Natural killer cell (primary cell): Measurements from ENCODE around the gene DNPH1. TPM values are rescaled to one million over a fixed set of nuclear protein-coding genes. Genes with fewer than 3 reads are reported as not detected.

Source experiments
- ATAC-seq, 3 donors: fragments of 150-1000 bp in 2 of 3; fragments of 200-7000 bp in 1 of 3; cut with Tn5 transposase; 1 replicate in 1 of 3; 2 replicates in 2 of 3; pipeline ENCODE4 v1.10.0; 2021; ENCODE audit warnings: mild to moderate bottlenecking in 2 of 3, moderate library complexity in 2 of 3
- DNase-seq, 2 donors: peaks; one replicate each; pipeline versions ENCODE4 v3.0.0 to v3.0.0-alpha.2; 2013 to 2021; ENCODE audit warnings: mixed read lengths in 1 of 2
- H3K27ac ChIP-seq: one replicate; pipeline ENCODE4 v1.5.1; 2013; ENCODE audit warnings: mild to moderate bottlenecking, low read length
- H3K27me3 ChIP-seq: one replicate; pipeline ENCODE4 v1.6.1; 2013; ENCODE audit warnings: low read length; ENCODE audit not compliant: control insufficient read depth, insufficient read depth
- H3K36me3 ChIP-seq: one replicate; pipeline ENCODE4 v1.6.1; 2013; ENCODE audit warnings: low read length; ENCODE audit not compliant: control insufficient read depth, insufficient read depth
- H3K4me1 ChIP-seq: one replicate; pipeline ENCODE4 v1.6.1; 2013; ENCODE audit warnings: low read length; ENCODE audit not compliant: control insufficient read depth, insufficient read depth
- H3K4me3 ChIP-seq: one replicate; pipeline ENCODE4 v1.5.1; 2013; ENCODE audit warnings: low read length
- H3K9me3 ChIP-seq: one replicate; pipeline ENCODE4 v1.6.1; 2013; ENCODE audit warnings: low read length; ENCODE audit not compliant: control insufficient read depth, insufficient read depth
- H3K27ac Mint-ChIP-seq, 2 donors: one replicate each; pipeline ENCODE4 v1.8.0; 2022; ENCODE audit warnings: mild to moderate bottlenecking in 2 of 2, mixed read lengths in 2 of 2, moderate library complexity in 1 of 2
- H3K27me3 Mint-ChIP-seq, 2 donors: one replicate each; pipeline ENCODE4 v1.8.0; 2022; ENCODE audit warnings: low read depth in 2 of 2, mixed read lengths in 2 of 2
- H3K36me3 Mint-ChIP-seq: one replicate; pipeline ENCODE4 v1.8.0; 2022; ENCODE audit warnings: mixed read lengths
- H3K4me1 Mint-ChIP-seq, 2 donors: one replicate each; pipeline ENCODE4 v1.8.0; 2022; ENCODE audit warnings: mixed read lengths in 2 of 2
- H3K4me3 Mint-ChIP-seq: one replicate; pipeline ENCODE4 v1.8.0; 2022; ENCODE audit warnings: mild to moderate bottlenecking, moderate library complexity, mixed read lengths
- H3K9me3 Mint-ChIP-seq, 2 donors: one replicate each; pipeline ENCODE4 v1.8.0; 2022; ENCODE audit warnings: mixed read lengths in 2 of 2
- WGBS: methylation state at CpG from one replicate; pipeline ENCODE4 v1.1.7; 2013; ENCODE audit warnings: missing lambda C conversion rate; ENCODE audit not compliant: insufficient coverage; 5-methylcytosine and 5-hydroxymethylcytosine counted together
- intact Hi-C: fragments of 100-400 bp; cut with micrococcal nuclease; formaldehyde crosslinking; loops from one replicate; pipeline ENCODE4 v1.14.2; 2022
- total RNA-seq, 4 donors: library from RNA; stranded (reverse); fragments of 120-200 nt in 1 of 4; gene quantifications; one replicate each; pipeline versions ENCODE4 v1.2.3 to v1.2.4, GENCODE V29; 2013 to 2022
- TF ChIP-seq, protein P1 (sequence below): fragments of 200-600 bp; IDR thresholded peaks from one replicate; pipeline ENCODE4 v1.8.0; 2022; ENCODE audit warnings: antibody characterized with exemption

Gene DNPH1
- total RNA-seq, 3 donors from 2014 or later (not counting 1 experiment from before 2014, with no cell fraction given): 6.1 to 10.2 (median 8.0) TPM

DNA sequence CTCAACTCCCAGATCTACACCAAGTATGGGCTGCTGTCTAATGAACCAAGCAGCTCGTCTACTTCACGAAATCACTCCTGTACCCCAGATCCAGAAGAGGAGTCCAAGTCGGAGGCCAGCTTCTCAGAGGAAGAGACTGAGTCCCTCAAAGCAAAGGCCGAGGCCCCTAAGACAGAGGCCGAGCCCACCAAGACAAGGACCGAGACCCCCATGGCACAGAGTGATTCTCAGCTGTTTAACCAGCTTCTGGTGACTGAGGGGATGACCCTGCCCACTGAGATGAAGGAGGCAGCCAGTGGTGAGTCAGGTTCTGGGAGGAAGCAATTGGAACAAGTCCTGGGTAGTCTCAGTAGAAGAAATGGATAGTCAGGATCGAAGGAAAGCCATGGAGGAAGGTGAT is 41.5 kb downstream of the DNPH1 start:
- ATAC-seq (no peak), DNase-seq (no peak)
- H3K27me3 Mint-ChIP-seq: no peaks in the 10 kb centered on the region
- H3K27me3 ChIP-seq: no peaks in the 10 kb centered on the region
- H3K4me1 Mint-ChIP-seq: peaks cover 35 to 36% of the 10 kb centered on the region in 2 donors
- peaks cover 6% of the 10 kb centered on the region for H3K4me1 ChIP-seq
- intact Hi-C loops: no loop called here
- H3K4me3 Mint-ChIP-seq: no peak overlapping the region
- no peaks in the 10 kb centered on the region for H3K36me3 Mint-ChIP-seq
- H3K27ac ChIP-seq: no peak overlapping the region
- 97% methylated on average over 7 of the region's 7 CpGs for WGBS
- H3K4me3 ChIP-seq: no peak overlapping the region
- H3K9me3 ChIP-seq: no peaks in the 10 kb centered on the region
- TF ChIP-seq, protein P1, sequence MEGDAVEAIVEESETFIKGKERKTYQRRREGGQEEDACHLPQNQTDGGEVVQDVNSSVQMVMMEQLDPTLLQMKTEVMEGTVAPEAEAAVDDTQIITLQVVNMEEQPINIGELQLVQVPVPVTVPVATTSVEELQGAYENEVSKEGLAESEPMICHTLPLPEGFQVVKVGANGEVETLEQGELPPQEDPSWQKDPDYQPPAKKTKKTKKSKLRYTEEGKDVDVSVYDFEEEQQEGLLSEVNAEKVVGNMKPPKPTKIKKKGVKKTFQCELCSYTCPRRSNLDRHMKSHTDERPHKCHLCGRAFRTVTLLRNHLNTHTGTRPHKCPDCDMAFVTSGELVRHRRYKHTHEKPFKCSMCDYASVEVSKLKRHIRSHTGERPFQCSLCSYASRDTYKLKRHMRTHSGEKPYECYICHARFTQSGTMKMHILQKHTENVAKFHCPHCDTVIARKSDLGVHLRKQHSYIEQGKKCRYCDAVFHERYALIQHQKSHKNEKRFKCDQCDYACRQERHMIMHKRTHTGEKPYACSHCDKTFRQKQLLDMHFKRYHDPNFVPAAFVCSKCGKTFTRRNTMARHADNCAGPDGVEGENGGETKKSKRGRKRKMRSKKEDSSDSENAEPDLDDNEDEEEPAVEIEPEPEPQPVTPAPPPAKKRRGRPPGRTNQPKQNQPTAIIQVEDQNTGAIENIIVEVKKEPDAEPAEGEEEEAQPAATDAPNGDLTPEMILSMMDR: no peak
- peaks cover 44% of the 10 kb centered on the region for H3K36me3 ChIP-seq
- no peak overlapping the region for H3K27ac Mint-ChIP-seq
- no peaks in the 10 kb centered on the region for H3K9me3 Mint-ChIP-seq

DNA sequence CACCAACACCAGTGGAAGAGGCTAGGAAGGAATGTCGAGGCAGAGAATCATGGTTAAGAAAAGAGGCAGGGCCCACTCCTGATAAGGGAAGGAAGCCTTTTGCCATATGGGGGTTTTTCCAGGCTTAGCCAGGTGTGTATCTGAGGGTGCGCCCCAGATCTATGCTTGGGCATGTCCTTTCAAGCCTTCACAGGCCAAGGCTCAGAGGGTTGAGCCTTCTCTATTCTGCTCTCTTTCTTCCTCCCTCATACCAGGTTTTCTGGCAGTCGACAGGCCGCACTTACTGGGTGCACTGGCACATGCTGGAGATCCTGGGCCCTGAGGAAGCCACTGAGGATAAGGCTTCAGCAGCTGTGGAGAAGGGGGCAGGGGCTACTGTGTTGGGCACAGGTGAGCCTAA is 42.6 kb downstream of the DNPH1 start:
- no peak for DNase-seq
- TF ChIP-seq, protein P1: no peak
- H3K9me3 Mint-ChIP-seq: no peaks in the 10 kb centered on the region
- H3K27ac Mint-ChIP-seq: no peak overlapping the region
- no peaks in the 10 kb centered on the region for H3K9me3 ChIP-seq
- intact Hi-C loops: no loop called here
- H3K27me3 Mint-ChIP-seq: no peaks in the 10 kb centered on the region
- H3K4me3 Mint-ChIP-seq: no peak overlapping the region
- peaks cover 42% of the 10 kb centered on the region in 2 donors for H3K4me1 Mint-ChIP-seq
- no peak overlapping the region for H3K27ac ChIP-seq
- ATAC-seq: no peak
- no peak overlapping the region for H3K4me3 ChIP-seq
- H3K36me3 Mint-ChIP-seq: no peaks in the 10 kb centered on the region
- no peaks in the 10 kb centered on the region for H3K27me3 ChIP-seq
- H3K4me1 ChIP-seq: peaks cover 12% of the 10 kb centered on the region
- whole genome bisulfite sequencing: 99% methylated on average over 4 of the region's 4 CpGs
- H3K36me3 ChIP-seq: peaks cover 42% of the 10 kb centered on the region

DNA sequence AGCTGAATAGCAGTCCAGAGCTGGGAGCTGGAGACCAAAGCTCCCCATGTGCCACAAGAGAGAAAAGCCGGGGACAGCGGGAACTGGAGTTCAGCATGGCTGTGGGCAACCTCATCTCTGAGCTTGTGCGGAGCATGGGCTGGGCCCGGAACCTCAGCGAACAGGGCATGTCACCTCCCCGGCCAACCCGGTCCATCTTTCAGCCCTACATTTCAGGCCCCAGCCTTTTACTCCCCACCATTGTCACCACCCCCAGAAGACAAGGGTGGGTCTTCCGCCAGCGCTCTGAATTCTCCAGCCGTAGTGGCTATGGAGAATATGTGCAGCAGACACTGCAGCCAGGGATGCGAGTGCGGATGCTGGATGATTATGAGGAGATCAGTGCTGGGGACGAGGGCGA is 43.3 kb downstream of the DNPH1 start:
- peaks cover 17% of the 10 kb centered on the region for H3K4me1 ChIP-seq
- WGBS: 96% methylated on average over 14 of the region's 14 CpGs
- peak overlapping the region in 1 of 2 donors; percentile 35 for H3K27ac Mint-ChIP-seq
- no peak overlapping the region for H3K4me3 ChIP-seq
- no peaks in the 10 kb centered on the region for H3K36me3 Mint-ChIP-seq
- no peak for ATAC-seq
- no peak overlapping the region for H3K4me3 Mint-ChIP-seq
- DNase-seq: no peak
- H3K36me3 ChIP-seq: peaks cover 42% of the 10 kb centered on the region
- no peaks in the 10 kb centered on the region for H3K9me3 ChIP-seq
- H3K4me1 Mint-ChIP-seq: peaks cover 42 to 47% of the 10 kb centered on the region in 2 donors
- intact Hi-C loops: no loop called here
- H3K27ac ChIP-seq: no peak overlapping the region
- no peaks in the 10 kb centered on the region for H3K27me3 ChIP-seq
- TF ChIP-seq, protein P1: no peak
- no peaks in the 10 kb centered on the region for H3K27me3 Mint-ChIP-seq
- no peaks in the 10 kb centered on the region for H3K9me3 Mint-ChIP-seq

DNA sequence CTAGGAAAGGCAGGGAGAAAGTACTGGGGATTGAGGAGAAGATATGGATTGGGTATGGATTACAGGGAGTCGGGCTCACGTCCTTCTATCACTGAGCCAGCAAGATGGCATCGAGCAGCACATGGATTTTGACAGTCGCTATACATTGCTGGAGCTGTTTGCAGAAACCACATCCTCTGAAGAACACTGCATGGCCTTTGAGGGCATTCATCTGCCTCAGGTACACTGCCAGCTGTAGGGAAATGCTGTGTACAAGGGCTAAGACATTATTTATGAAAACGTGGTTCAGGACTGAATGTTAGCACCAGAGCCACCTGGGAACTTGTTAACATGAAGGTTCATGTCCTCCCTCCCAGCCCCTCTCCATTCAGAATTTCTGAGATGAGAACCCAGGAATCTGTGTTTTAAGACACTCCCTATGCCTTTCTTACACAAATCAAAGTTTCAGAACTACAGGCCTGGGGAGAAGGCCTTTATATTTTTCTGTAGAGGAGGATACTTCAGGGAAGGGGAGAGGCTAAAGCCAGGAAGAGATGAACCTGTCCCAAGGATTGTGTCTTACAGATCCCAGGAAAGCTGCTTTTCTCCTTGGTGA is 43.8 kb downstream of the DNPH1 start:
- DNase-seq: peak in 1 of 2 donors; percentile 62
- no peaks in the 10 kb centered on the region for H3K36me3 Mint-ChIP-seq

More for the DNA sequence above, 43.8 kb downstream of the DNPH1 start:
- H3K4me1 ChIP-seq: peaks cover 17% of the 10 kb centered on the region
- ATAC-seq: no peak
- no peak overlapping the region for H3K27ac ChIP-seq
- peaks cover 42% of the 10 kb centered on the region for H3K36me3 ChIP-seq
- no peaks in the 10 kb centered on the region for H3K9me3 ChIP-seq
- Mint-ChIP-seq H3K9me3 (no peaks in the 10 kb centered on the region), H3K27ac (peak overlapping the region in 1 of 2 donors; percentile 6), H3K4me1 (peaks cover 42 to 47% of the 10 kb centered on the region in 2 donors), H3K27me3 (no peaks in the 10 kb centered on the region), H3K4me3 (no peak overlapping the region)
- intact Hi-C loops: no loop called here
- H3K27me3 ChIP-seq: no peaks in the 10 kb centered on the region
- H3K4me3 ChIP-seq: no peak overlapping the region
- TF ChIP-seq, protein P1: no peak
- WGBS: 67% methylated on average over 5 of the region's 5 CpGs
